ENCODE data around the gene JADE3. TPM values are rescaled to one million over a fixed set of nuclear protein-coding genes. Genes with fewer than 3 reads are reported as not detected.

The JADE3 gene
- total and polyA plus RNA-seq, 9 donors: 2.7 to 5.5 (median 4.5) TPM

DNA sequence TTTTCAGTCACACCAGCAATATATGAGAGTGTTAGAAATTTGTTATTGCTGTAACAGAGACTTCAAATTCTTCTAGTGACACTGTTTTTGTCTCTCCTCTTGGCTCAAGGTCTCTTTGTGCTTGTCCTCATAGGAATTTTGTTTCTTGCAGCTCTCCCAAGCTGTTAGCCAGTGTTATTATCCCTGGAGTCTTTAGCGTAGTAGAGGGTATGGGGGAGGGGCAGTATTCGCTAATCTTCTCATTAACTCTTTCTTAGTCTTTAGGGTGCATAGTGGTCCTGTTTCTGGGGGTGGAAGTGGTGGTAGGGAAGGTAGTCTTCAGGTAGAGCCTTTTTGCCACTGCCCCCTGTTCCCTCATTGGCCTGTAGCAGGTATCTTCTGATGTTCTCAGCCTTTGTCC is 79.4 kb downstream of the JADE3 start:
- no peak overlapping the region for H3K27ac ChIP-seq (ENCODE audit: low read length)
- peaks cover 2% of the 10 kb centered on the region for H3K9me3 ChIP-seq (replicated peaks; ENCODE audit: control insufficient read depth, low read depth, low read length)
- H3K4me1 ChIP-seq (ENCODE audit: control insufficient read depth, insufficient read depth, low read length): no peaks in the 10 kb centered on the region
- H3K27me3 ChIP-seq (ENCODE audit: control insufficient read depth, insufficient read depth, low read length): peaks cover 11% of the 10 kb centered on the region
- no peak overlapping the region for H3K4me3 ChIP-seq (ENCODE audit: low read length)
- DNase-seq: no peak
- WGBS (ENCODE audit: insufficient coverage): no CpG with 5 or more reads among the region's 2 CpGs
- H3K36me3 ChIP-seq (ENCODE audit: control insufficient read depth, insufficient read depth, low read length): no peaks in the 10 kb centered on the region

GRCh38 chrX:46992070-46992469 is 79.8 kb downstream of the JADE3 start:
- H3K4me1 ChIP-seq (ENCODE audit: control insufficient read depth, insufficient read depth, low read length): no peaks in the 10 kb centered on the region
- no peak overlapping the region for H3K27ac ChIP-seq (ENCODE audit: low read length)
- no peak overlapping the region for H3K4me3 ChIP-seq (ENCODE audit: low read length)
- no CpG with 5 or more reads among the region's 6 CpGs for WGBS (ENCODE audit: insufficient coverage)
- H3K36me3 ChIP-seq (ENCODE audit: control insufficient read depth, insufficient read depth, low read length): no peaks in the 10 kb centered on the region
- H3K27me3 ChIP-seq (ENCODE audit: control insufficient read depth, insufficient read depth, low read length): peaks cover 11% of the 10 kb centered on the region
- no peak for DNase-seq
- H3K9me3 ChIP-seq (replicated peaks; ENCODE audit: control insufficient read depth, low read depth, low read length): peaks cover 2% of the 10 kb centered on the region

DNA sequence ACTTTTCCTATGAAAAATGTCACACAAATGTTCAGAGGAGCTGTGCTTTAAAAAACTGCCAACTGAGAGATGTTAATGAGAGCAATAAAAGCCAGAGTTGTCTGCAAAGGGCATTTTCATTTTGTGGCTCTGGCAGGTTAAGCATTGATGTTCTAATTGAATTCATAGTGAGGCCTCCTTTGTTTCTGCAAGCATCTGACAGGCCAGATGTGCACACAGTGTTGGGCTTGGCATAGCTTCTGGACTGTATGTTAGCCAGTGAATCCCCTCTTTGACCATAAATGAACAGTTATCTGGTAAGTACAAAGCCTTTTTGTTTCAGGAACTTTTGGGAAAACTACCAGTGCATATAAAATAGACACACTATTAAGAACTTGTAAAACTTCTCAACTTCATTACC is 81.9 kb downstream of the JADE3 start:
- Histone ChIP-seq H3K4me3 (ENCODE audit: low read length) (no peak overlapping the region), H3K4me1 (ENCODE audit: control insufficient read depth, insufficient read depth, low read length) (no peaks in the 10 kb centered on the region), H3K9me3 (replicated peaks; ENCODE audit: control insufficient read depth, low read depth, low read length) (peaks cover 2% of the 10 kb centered on the region), H3K27me3 (ENCODE audit: control insufficient read depth, insufficient read depth, low read length) (peaks cover 10% of the 10 kb centered on the region), H3K36me3 (ENCODE audit: control insufficient read depth, insufficient read depth, low read length) (peaks cover 2% of the 10 kb centered on the region), H3K27ac (ENCODE audit: low read length) (no peak overlapping the region)
- DNase-seq: peak; percentile 18

DNA sequence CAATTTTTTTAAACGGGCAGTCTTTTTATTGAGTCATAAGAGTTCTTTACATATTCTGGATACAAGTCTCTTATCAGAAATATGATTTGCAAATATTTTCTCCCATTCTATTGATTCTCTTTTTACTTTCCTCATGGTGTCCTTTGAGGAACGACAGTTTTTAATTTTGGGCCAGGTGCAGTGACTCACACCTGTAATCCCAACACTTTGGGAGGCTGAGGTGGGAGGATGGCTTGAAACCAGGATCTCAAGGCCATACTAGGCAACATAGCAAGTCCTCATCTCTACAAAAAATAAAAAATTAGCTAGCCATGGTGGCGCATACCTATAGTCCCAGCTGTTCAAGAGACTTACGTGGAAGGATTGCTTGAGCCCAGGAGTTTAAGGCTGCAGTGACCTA is 99.9 kb downstream of the JADE3 start:
- no peak overlapping the region for H3K4me3 ChIP-seq (ENCODE audit: low read length)
- peaks cover 10% of the 10 kb centered on the region for H3K27me3 ChIP-seq (ENCODE audit: control insufficient read depth, insufficient read depth, low read length)
- WGBS (ENCODE audit: insufficient coverage): no CpG with 5 or more reads among the region's 4 CpGs
- no peak overlapping the region for H3K27ac ChIP-seq (ENCODE audit: low read length)
- H3K4me1 ChIP-seq (ENCODE audit: control insufficient read depth, insufficient read depth, low read length): no peaks in the 10 kb centered on the region
- no peaks in the 10 kb centered on the region for H3K36me3 ChIP-seq (ENCODE audit: control insufficient read depth, insufficient read depth, low read length)
- DNase-seq: no peak
- H3K9me3 ChIP-seq (replicated peaks; ENCODE audit: control insufficient read depth, low read depth, low read length): no peaks in the 10 kb centered on the region

GRCh38 chrX:47026198-47026597 is 114.0 kb downstream of the JADE3 start:
- peaks cover 13% of the 10 kb centered on the region for H3K27me3 ChIP-seq (ENCODE audit: control insufficient read depth, insufficient read depth, low read length)
- H3K27ac ChIP-seq (ENCODE audit: low read length): no peak overlapping the region
- H3K4me1 ChIP-seq (ENCODE audit: control insufficient read depth, insufficient read depth, low read length): no peaks in the 10 kb centered on the region
- H3K36me3 ChIP-seq (ENCODE audit: control insufficient read depth, insufficient read depth, low read length): no peaks in the 10 kb centered on the region
- H3K9me3 ChIP-seq (replicated peaks; ENCODE audit: control insufficient read depth, low read depth, low read length): no peaks in the 10 kb centered on the region
- DNase-seq: no peak
- H3K4me3 ChIP-seq (ENCODE audit: low read length): no peak overlapping the region

DNA sequence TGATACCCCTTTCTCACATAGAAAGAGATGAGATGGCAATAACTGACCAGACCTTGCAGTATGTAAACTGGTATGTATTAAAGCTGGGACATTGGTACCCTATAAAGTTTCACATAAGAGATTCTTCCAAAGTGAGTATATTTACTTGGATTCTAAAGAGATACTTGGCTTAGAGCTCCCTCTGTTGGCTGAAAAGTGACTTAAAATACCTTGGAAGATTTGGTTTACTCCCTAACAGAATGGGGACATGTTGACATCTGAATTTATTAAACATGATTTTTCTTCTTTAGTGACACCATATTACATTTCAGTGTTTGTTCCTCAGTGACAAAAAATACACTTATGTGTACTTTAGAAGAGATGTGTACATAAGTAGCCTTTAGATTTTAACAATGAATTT is 118.1 kb downstream of the JADE3 start:
- Histone ChIP-seq H3K4me3 (ENCODE audit: low read length) (no peak overlapping the region), H3K27me3 (ENCODE audit: control insufficient read depth, insufficient read depth, low read length) (peaks cover 15% of the 10 kb centered on the region), H3K27ac (ENCODE audit: low read length) (no peak overlapping the region), H3K36me3 (ENCODE audit: control insufficient read depth, insufficient read depth, low read length) (no peaks in the 10 kb centered on the region), H3K9me3 (replicated peaks; ENCODE audit: control insufficient read depth, low read depth, low read length) (no peaks in the 10 kb centered on the region), H3K4me1 (ENCODE audit: control insufficient read depth, insufficient read depth, low read length) (no peaks in the 10 kb centered on the region)
- peak; percentile 76 for DNase-seq

GRCh38 chrX:47047989-47048388 is 135.8 kb downstream of the JADE3 start:
- Histone ChIP-seq H3K4me1 (ENCODE audit: control insufficient read depth, insufficient read depth, low read length) (no peaks in the 10 kb centered on the region), H3K27me3 (ENCODE audit: control insufficient read depth, insufficient read depth, low read length) (peaks cover 17% of the 10 kb centered on the region), H3K36me3 (ENCODE audit: control insufficient read depth, insufficient read depth, low read length) (peaks cover under 1% of the 10 kb centered on the region), H3K9me3 (replicated peaks; ENCODE audit: control insufficient read depth, low read depth, low read length) (no peaks in the 10 kb centered on the region), H3K4me3 (ENCODE audit: low read length) (no peak overlapping the region), H3K27ac (ENCODE audit: low read length) (no peak overlapping the region)
- DNase-seq: no peak
- WGBS (ENCODE audit: insufficient coverage): 39% methylated on average over 4 of the region's 5 CpGs

GRCh38 chrX:47059142-47059874 is 147.1 kb downstream of the JADE3 start:
- H3K36me3 ChIP-seq (ENCODE audit: control insufficient read depth, insufficient read depth, low read length): no peaks in the 10 kb centered on the region
- no peak for DNase-seq
- no peaks in the 10 kb centered on the region for H3K4me1 ChIP-seq (ENCODE audit: control insufficient read depth, insufficient read depth, low read length)
- H3K4me3 ChIP-seq (ENCODE audit: low read length): no peak overlapping the region
- no peaks in the 10 kb centered on the region for H3K9me3 ChIP-seq (replicated peaks; ENCODE audit: control insufficient read depth, low read depth, low read length)
- H3K27me3 ChIP-seq (ENCODE audit: control insufficient read depth, insufficient read depth, low read length): peaks cover 24% of the 10 kb centered on the region
- H3K27ac ChIP-seq (ENCODE audit: low read length): no peak overlapping the region
- no CpG with 5 or more reads among the region's 1 CpG for WGBS (ENCODE audit: insufficient coverage)

DNA sequence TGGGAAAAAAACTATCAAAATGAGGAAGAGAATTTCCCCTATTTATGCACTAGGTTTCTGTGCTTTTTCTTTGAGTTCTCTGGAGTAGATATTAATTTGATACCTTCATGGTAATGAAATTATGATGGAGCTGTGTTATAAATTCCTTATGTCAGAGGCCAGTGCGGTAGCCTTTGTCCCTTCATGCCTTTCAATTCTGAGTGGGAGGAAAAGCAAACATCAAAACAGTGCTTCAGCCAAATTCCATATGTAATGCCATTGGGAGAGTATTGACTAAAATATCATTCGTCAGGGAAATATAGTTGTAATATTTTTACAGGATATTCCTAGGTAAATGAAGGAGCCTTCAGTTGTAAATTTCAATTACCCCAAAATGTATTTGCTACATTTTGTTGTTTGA is 148.5 kb downstream of the JADE3 start:
- Histone ChIP-seq H3K4me3 (ENCODE audit: low read length) (no peak overlapping the region), H3K36me3 (ENCODE audit: control insufficient read depth, insufficient read depth, low read length) (no peaks in the 10 kb centered on the region), H3K27me3 (ENCODE audit: control insufficient read depth, insufficient read depth, low read length) (peaks cover 29% of the 10 kb centered on the region), H3K9me3 (replicated peaks; ENCODE audit: control insufficient read depth, low read depth, low read length) (no peaks in the 10 kb centered on the region), H3K27ac (ENCODE audit: low read length) (no peak overlapping the region), H3K4me1 (ENCODE audit: control insufficient read depth, insufficient read depth, low read length) (no peaks in the 10 kb centered on the region)
- no peak for DNase-seq
- WGBS (ENCODE audit: insufficient coverage): 50% methylated on average over 1 of the region's 2 CpGs

DNA sequence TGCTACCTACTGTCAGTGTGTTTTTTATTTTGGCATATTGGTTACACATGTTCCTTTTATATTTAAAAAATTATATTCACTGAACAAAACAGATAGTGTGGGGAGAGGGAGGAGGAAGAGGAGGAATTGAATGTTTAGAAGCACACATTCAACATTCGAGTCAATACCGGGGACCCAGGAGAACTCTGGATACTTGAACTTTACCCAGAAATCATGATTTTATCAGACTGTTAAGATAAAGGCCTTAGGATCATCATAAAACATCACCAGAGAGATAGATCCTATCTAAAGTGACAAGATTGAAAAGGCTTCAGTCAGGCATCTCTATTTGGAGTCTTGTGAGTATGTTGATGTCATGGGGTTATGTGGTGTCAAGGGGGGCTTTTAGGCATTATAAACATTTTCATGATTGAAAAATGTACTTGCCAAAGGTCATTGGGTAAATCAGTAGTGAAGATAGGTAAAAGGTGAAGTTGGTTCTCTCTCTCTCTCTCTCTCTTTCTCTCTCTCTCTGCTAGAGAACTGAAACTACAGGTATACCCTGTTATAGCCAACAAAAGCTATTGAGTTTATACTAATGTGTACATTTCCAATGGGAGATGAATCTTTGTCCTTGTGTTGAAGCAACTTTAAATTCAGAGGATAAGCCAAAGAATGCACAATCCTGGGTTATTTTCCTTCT is 149.2 kb downstream of the JADE3 start:
- DNase-seq: no peak
- no CpG with 5 or more reads among the region's 2 CpGs for WGBS (ENCODE audit: insufficient coverage)
- H3K4me1 ChIP-seq (ENCODE audit: control insufficient read depth, insufficient read depth, low read length): no peaks in the 10 kb centered on the region
- H3K9me3 ChIP-seq (replicated peaks; ENCODE audit: control insufficient read depth, low read depth, low read length): no peaks in the 10 kb centered on the region
- no peak overlapping the region for H3K4me3 ChIP-seq (ENCODE audit: low read length)
- H3K27ac ChIP-seq (ENCODE audit: low read length): no peak overlapping the region
- no peaks in the 10 kb centered on the region for H3K36me3 ChIP-seq (ENCODE audit: control insufficient read depth, insufficient read depth, low read length)
- H3K27me3 ChIP-seq (ENCODE audit: control insufficient read depth, insufficient read depth, low read length): peaks cover 29% of the 10 kb centered on the region

Data from muscle of leg (tissue), 11 donors.